Esophagus (tissue), 2 donors: ENCODE measurements around the gene WASF2. TPM values are rescaled to one million over a fixed set of nuclear protein-coding genes. Genes with fewer than 3 reads are reported as not detected.
"Not testable (repeated sequence)": the region's sequence is repeated elsewhere in the genome, so short reads cannot be mapped to it uniquely, and the experiment has no call there.

ENCODE experiments used
- H3K27ac ChIP-seq, 2 donors: one replicate each; pipeline ENCODE4 v1.5.1; 2013; ENCODE audit warnings: low read depth in 2 of 2, mild to moderate bottlenecking in 2 of 2, inconsistent platforms in 1 of 2, low read length in 1 of 2, moderate library complexity in 1 of 2
- H3K27me3 ChIP-seq, 2 donors: one replicate each; pipeline ENCODE4 v1.6.1; 2013; ENCODE audit warnings: low read length in 2 of 2, control low read depth in 1 of 2, mild to moderate bottlenecking in 1 of 2; ENCODE audit not compliant: insufficient read depth in 2 of 2, control insufficient read depth in 1 of 2
- H3K36me3 ChIP-seq, 2 donors: one replicate each; pipeline ENCODE4 v1.6.1; 2013; ENCODE audit warnings: low read length in 1 of 2; ENCODE audit not compliant: control insufficient read depth in 2 of 2, insufficient read depth in 2 of 2
- H3K4me1 ChIP-seq, 2 donors: one replicate each; pipeline ENCODE4 v1.6.1; 2013; ENCODE audit warnings: low read length in 1 of 2; ENCODE audit not compliant: control insufficient read depth in 2 of 2, insufficient read depth in 2 of 2
- H3K4me3 ChIP-seq, 2 donors: one replicate each; pipeline ENCODE4 v1.5.1; 2013; ENCODE audit warnings: low read length in 2 of 2, mild to moderate bottlenecking in 2 of 2, low read depth in 1 of 2, moderate library complexity in 1 of 2
- H3K9me3 ChIP-seq, 2 donors: one replicate each; pipeline ENCODE4 v1.6.1; 2013; ENCODE audit warnings: mild to moderate bottlenecking in 2 of 2, low read depth in 1 of 2, low read length in 1 of 2, moderate library complexity in 1 of 2; ENCODE audit not compliant: control insufficient read depth in 2 of 2, insufficient read depth in 1 of 2
- WGBS, 2 donors: extraction: QIAGEN DNeasy Blood & Tissue Kit; methylation state at CpG; one replicate each; pipeline ENCODE4 v1.1.7; 2013; 5-methylcytosine and 5-hydroxymethylcytosine counted together
- polyA plus RNA-seq, 2 donors: library from polyadenylated mRNA; stranded (reverse); fragments of 200-250 nt; gene quantifications; one replicate each; pipeline ENCODE4 v1.2.3, GENCODE V29; 2013
- donor health status: healthy with polysubstance abuse.
- donor health status: Bipolar disorder and iron deficiency.

WASF2 gene
- polyA plus RNA-seq, 2 donors: 47.8 TPM

GRCh38 chr1:27458521-27458920, 31.4 kb downstream of the WASF2 start:
- H3K4me3 ChIP-seq, H3K36me3 ChIP-seq, H3K4me1 ChIP-seq, H3K27me3 ChIP-seq, H3K27ac ChIP-seq, H3K9me3 ChIP-seq: not testable (repeated sequence)
- WGBS, 2 donors: 81 to 82% methylated on average over 10 of the region's 10 CpGs

GRCh38 chr1:27455139-27455811, 34.7 kb downstream of the WASF2 start:
- no peaks in the 10 kb centered on the region for H3K9me3 ChIP-seq
- H3K4me1 ChIP-seq: peaks cover 0 to 2% of the 10 kb centered on the region in 2 donors
- WGBS, 2 donors: 27 to 33% methylated on average over 5 of the region's 5 CpGs
- H3K4me3 ChIP-seq: no peak overlapping the region
- H3K27me3 ChIP-seq: no peaks in the 10 kb centered on the region
- H3K27ac ChIP-seq: peak overlapping the region; percentile 47 to 53
- no peaks in the 10 kb centered on the region for H3K36me3 ChIP-seq

GRCh38 chr1:27454610-27455009, 35.4 kb downstream of the WASF2 start:
- Histone ChIP-seq H3K4me1 (peaks cover 0 to 2% of the 10 kb centered on the region in 2 donors), H3K9me3 (no peaks in the 10 kb centered on the region), H3K4me3 (no peak overlapping the region), H3K27ac (peak overlapping the region in 1 of 2 donors; percentile 53), H3K27me3 (no peaks in the 10 kb centered on the region), H3K36me3 (no peaks in the 10 kb centered on the region)
- WGBS, 2 donors: 94 to 95% methylated on average over 4 of the region's 4 CpGs

GRCh38 chr1:27451343-27451742, 38.6 kb downstream of the WASF2 start:
- H3K27ac ChIP-seq: peak overlapping the region in 1 of 2 donors; percentile 40

GRCh38 chr1:27448982-27449381, 41.0 kb downstream of the WASF2 start:
- Histone ChIP-seq H3K9me3 (no peaks in the 10 kb centered on the region), H3K4me1 (peaks cover 2 to 3% of the 10 kb centered on the region in 2 donors), H3K36me3 (peaks cover 2% of the 10 kb centered on the region in 2 donors), H3K4me3 (no peak overlapping the region), H3K27me3 (no peaks in the 10 kb centered on the region), H3K27ac (peak overlapping the region in 1 of 2 donors; percentile 46)
- WGBS, 2 donors: 84 to 88% methylated on average over 9 of the region's 9 CpGs

More at GRCh38 chr1:27451343-27451742, 38.6 kb downstream of the WASF2 start:
- Histone ChIP-seq H3K4me1 (peaks cover 2% of the 10 kb centered on the region in 2 donors), H3K27me3 (no peaks in the 10 kb centered on the region), H3K36me3 (peaks cover 1 to 2% of the 10 kb centered on the region in 2 donors), H3K4me3 (no peak overlapping the region), H3K9me3 (no peaks in the 10 kb centered on the region)
- 41 to 58% methylated on average over 1 of the region's 1 CpG for WGBS, 2 donors

- H3K4me1 ChIP-seq: peaks cover 2 to 3% of the 10 kb centered on the region in 2 donors
- no peak overlapping the region for H3K4me3 ChIP-seq
- H3K27me3 ChIP-seq: no peaks in the 10 kb centered on the region
- H3K9me3 ChIP-seq: no peaks in the 10 kb centered on the region
- 57 to 65% methylated on average over 3 of the region's 3 CpGs for WGBS, 2 donors
- H3K27ac ChIP-seq: no peak overlapping the region
- H3K36me3 ChIP-seq: peaks cover 2 to 4% of the 10 kb centered on the region in 2 donors
Measured at GRCh38 chr1:27447883-27448282, 42.1 kb downstream of the WASF2 start.

GRCh38 chr1:27447399-27447798, 42.6 kb downstream of the WASF2 start:
- Histone ChIP-seq H3K4me3 (no peak overlapping the region), H3K9me3 (no peaks in the 10 kb centered on the region), H3K4me1 (peaks cover 2 to 3% of the 10 kb centered on the region in 2 donors), H3K27ac (no peak overlapping the region), H3K36me3 (peaks cover 2 to 4% of the 10 kb centered on the region in 2 donors), H3K27me3 (no peaks in the 10 kb centered on the region)
- 84 to 93% methylated on average over 3 of the region's 3 CpGs for WGBS, 2 donors

GRCh38 chr1:27446496-27447020, 43.4 kb downstream of the WASF2 start:
- H3K36me3 ChIP-seq: peaks cover 2 to 4% of the 10 kb centered on the region in 2 donors
- H3K4me3 ChIP-seq: no peak overlapping the region
- H3K27ac ChIP-seq: no peak overlapping the region
- 89 to 94% methylated on average over 6 of the region's 6 CpGs for WGBS, 2 donors
- H3K4me1 ChIP-seq: peaks cover 2 to 3% of the 10 kb centered on the region in 2 donors
- no peaks in the 10 kb centered on the region for H3K9me3 ChIP-seq
- H3K27me3 ChIP-seq: no peaks in the 10 kb centered on the region

GRCh38 chr1:27445177-27445936, 44.6 kb downstream of the WASF2 start:
- peaks cover 2 to 9% of the 10 kb centered on the region in 2 donors for H3K36me3 ChIP-seq
- WGBS, 2 donors: 67 to 70% methylated on average over 4 of the region's 4 CpGs
- peaks cover 0 to 3% of the 10 kb centered on the region in 2 donors for H3K4me1 ChIP-seq
- no peak overlapping the region for H3K4me3 ChIP-seq
- H3K27me3 ChIP-seq: no peaks in the 10 kb centered on the region
- H3K9me3 ChIP-seq: no peaks in the 10 kb centered on the region
- H3K27ac ChIP-seq: no peak overlapping the region
